Nephron (organoid): ENCODE measurements around the gene PRKCD.

Source experiments
- H3K27ac Mint-ChIP-seq, 3 experiments: 2 replicates each; pipeline ENCODE4 v1.8.0; 2020; ENCODE audit warnings: mixed read lengths in 3 of 3, mild to moderate bottlenecking in 2 of 3, moderate library complexity in 1 of 3
- H3K27me3 Mint-ChIP-seq: 2 replicates; pipeline ENCODE4 v1.8.0; 2021; ENCODE audit warnings: low read depth, mild to moderate bottlenecking, moderate library complexity, mixed read lengths
- H3K36me3 Mint-ChIP-seq: 2 replicates; pipeline ENCODE4 v1.8.0; 2020; ENCODE audit warnings: low read depth, mixed read lengths
- H3K4me1 Mint-ChIP-seq: 2 replicates; pipeline ENCODE4 v1.8.0; 2020; ENCODE audit warnings: mixed read lengths
- H3K4me3 Mint-ChIP-seq, 3 experiments: 2 replicates each; pipeline ENCODE4 v1.8.0; 2020; ENCODE audit warnings: mild to moderate bottlenecking in 3 of 3, mixed read lengths in 3 of 3, moderate library complexity in 2 of 3
- H3K9me3 Mint-ChIP-seq: 2 replicates; pipeline ENCODE4 v1.8.0; 2020; ENCODE audit warnings: mixed read lengths
- CTCF ChIP-seq, 3 experiments: fragments of 200-600 bp; sonication (generic); IDR thresholded peaks; one replicate each; pipeline ENCODE4 v1.5.0; 2021; ENCODE audit warnings: antibody characterized with exemption in 3 of 3; ENCODE audit not compliant: unreplicated experiment in 3 of 3

The PRKCD gene

GRCh38 chr3:53194210-53195065 lies 33.4 kb downstream of the PRKCD start:
- Mint-ChIP-seq H3K9me3 (no peaks in the 10 kb centered on the region), H3K4me3 (no peak overlapping the region), H3K36me3 (peaks cover 7% of the 10 kb centered on the region)

GRCh38 chr3:53195066-53195450 lies 34.0 kb downstream of the PRKCD start:
- Mint-ChIP-seq H3K4me1 (peaks cover 33% of the 10 kb centered on the region), H3K27ac (no peak overlapping the region), H3K9me3 (no peaks in the 10 kb centered on the region), H3K27me3 (no peaks in the 10 kb centered on the region), H3K4me3 (no peak overlapping the region), H3K36me3 (peaks cover 4% of the 10 kb centered on the region)
- TF ChIP-seq CTCF (IDR thresholded peaks at IDR 0.05; ENCODE audit: unreplicated experiment in 3 of 3), result no peak

More at GRCh38 chr3:53194210-53195065, 33.4 kb downstream of the PRKCD start:
- H3K27me3 Mint-ChIP-seq, result no peaks in the 10 kb centered on the region
- peak overlapping the region; percentile 57 to 62 (median 60) for H3K27ac Mint-ChIP-seq
- no peak for TF ChIP-seq CTCF (IDR thresholded peaks at IDR 0.05; ENCODE audit: unreplicated experiment in 3 of 3)
- H3K4me1 Mint-ChIP-seq, result peaks cover 30% of the 10 kb centered on the region

- Mint-ChIP-seq H3K4me3 (no peak overlapping the region), H3K27me3 (no peaks in the 10 kb centered on the region), H3K27ac (no peak overlapping the region)
Observed at GRCh38 chr3:53195602-53196574, 34.9 kb downstream of the PRKCD start.

GRCh38 chr3:53196575-53197407 lies 35.8 kb downstream of the PRKCD start:
- no peak overlapping the region for H3K4me3 Mint-ChIP-seq
- TF ChIP-seq CTCF (IDR thresholded peaks at IDR 0.05; ENCODE audit: unreplicated experiment in 3 of 3), result no peak
- no peaks in the 10 kb centered on the region for H3K27me3 Mint-ChIP-seq
- peak overlapping the region in 1 of 3 experiments; percentile 76 for H3K27ac Mint-ChIP-seq
- H3K9me3 Mint-ChIP-seq, result peaks cover 4% of the 10 kb centered on the region
- H3K4me1 Mint-ChIP-seq, result peaks cover 37% of the 10 kb centered on the region
- H3K36me3 Mint-ChIP-seq, result no peaks in the 10 kb centered on the region

More at GRCh38 chr3:53195602-53196574, 34.9 kb downstream of the PRKCD start:
- Mint-ChIP-seq H3K36me3 (no peaks in the 10 kb centered on the region), H3K9me3 (peaks cover 3% of the 10 kb centered on the region), H3K4me1 (peaks cover 37% of the 10 kb centered on the region)
- peak; percentile 98 to 99 (median 98) for TF ChIP-seq CTCF (IDR thresholded peaks at IDR 0.05; ENCODE audit: unreplicated experiment in 3 of 3)

- peaks cover 27% of the 10 kb centered on the region for H3K4me1 Mint-ChIP-seq
- H3K36me3 Mint-ChIP-seq, result no peaks in the 10 kb centered on the region
- H3K9me3 Mint-ChIP-seq, result peaks cover 4% of the 10 kb centered on the region
- H3K27me3 Mint-ChIP-seq, result peaks cover 4% of the 10 kb centered on the region
- no peak overlapping the region for H3K27ac Mint-ChIP-seq
- no peak for TF ChIP-seq CTCF (IDR thresholded peaks at IDR 0.05; ENCODE audit: unreplicated experiment in 3 of 3)
- no peak overlapping the region for H3K4me3 Mint-ChIP-seq
Observed at GRCh38 chr3:53198256-53198977, 37.4 kb downstream of the PRKCD start.
